Measurements from ENCODE around the gene ADAM19. TPM values are rescaled to one million over a fixed set of nuclear protein-coding genes. Genes with fewer than 3 reads are reported as not detected.
"Not testable (repeated sequence)": the region's sequence is repeated elsewhere in the genome, so short reads cannot be mapped to it uniquely, and the experiment has no call there.

The ADAM19 gene
- total RNA-seq, 2 donors from 2014 or later, result 1.9 to 8.1 TPM

GRCh38 chr5:157444224-157444623 lies 131.4 kb downstream of the ADAM19 start:
- 79% methylated on average over 4 of the region's 4 CpGs for WGBS
- Histone ChIP-seq H3K36me3 (no peaks in the 10 kb centered on the region), H3K4me1 (replicated peaks) (no peaks in the 10 kb centered on the region), H3K9me3 (no peaks in the 10 kb centered on the region), H3K27me3 (replicated peaks; ENCODE audit: insufficient read depth) (no peaks in the 10 kb centered on the region), H3K27ac (no peak overlapping the region), H3K4me3 (no peak overlapping the region)
- intact Hi-C loops (cut with DNase I), result no loop called here
- TF ChIP-seq CTCF (IDR thresholded peaks at IDR 0.05) (no peak), POLR2A (IDR thresholded peaks at IDR 0.05) (no peak), POLR2AphosphoS5 (IDR thresholded peaks at IDR 0.05) (no peak)
- no peak for DNase-seq (ENCODE audit: low spot score)

GRCh38 chr5:157443041-157443549 lies 132.5 kb downstream of the ADAM19 start:
- no peak for DNase-seq (ENCODE audit: low spot score)
- intact Hi-C loops (cut with DNase I), result no loop called here
- 75% methylated on average over 7 of the region's 7 CpGs for WGBS

DNA sequence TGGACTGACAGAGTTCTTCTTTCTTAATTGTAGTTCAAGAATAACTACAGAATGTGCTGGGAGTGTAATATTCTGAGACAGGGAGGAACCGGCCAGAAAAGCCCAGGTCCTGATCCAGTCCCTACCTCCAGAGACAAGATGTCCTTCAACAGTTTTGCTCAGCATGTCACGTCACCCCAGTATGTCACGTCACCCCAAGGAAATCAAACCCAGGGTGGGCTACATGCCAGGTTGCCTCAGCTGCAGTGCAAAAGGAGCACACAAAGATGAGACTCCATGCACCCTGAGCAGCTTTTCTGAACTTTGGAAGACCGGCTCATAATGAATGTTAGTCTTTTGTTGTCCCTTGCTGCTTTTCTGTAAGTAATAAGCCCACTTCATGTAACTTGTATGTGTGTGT lies 141.5 kb downstream of the ADAM19 start:
- intact Hi-C loops (cut with DNase I), result loop anchor here (5.0 kb wide), 1 partner anchor 38 kb away; no protein-coding TSS in a partner anchor
- H3K27ac ChIP-seq, result no peak overlapping the region
- WGBS, result 97% methylated on average over 4 of the region's 4 CpGs

More at GRCh38 chr5:157443041-157443549, 132.5 kb downstream of the ADAM19 start:
- TF ChIP-seq POLR2AphosphoS5 (IDR thresholded peaks at IDR 0.05), result no peak
- TF ChIP-seq POLR2A (IDR thresholded peaks at IDR 0.05), result no peak
- no peak for TF ChIP-seq CTCF (IDR thresholded peaks at IDR 0.05)
- no peak overlapping the region for H3K27ac ChIP-seq
- H3K36me3 ChIP-seq, result no peaks in the 10 kb centered on the region
- no peaks in the 10 kb centered on the region for H3K9me3 ChIP-seq
- no peaks in the 10 kb centered on the region for H3K4me1 ChIP-seq (replicated peaks)
- H3K27me3 ChIP-seq (replicated peaks; ENCODE audit: insufficient read depth), result no peaks in the 10 kb centered on the region
- H3K4me3 ChIP-seq, result no peak overlapping the region

DNA sequence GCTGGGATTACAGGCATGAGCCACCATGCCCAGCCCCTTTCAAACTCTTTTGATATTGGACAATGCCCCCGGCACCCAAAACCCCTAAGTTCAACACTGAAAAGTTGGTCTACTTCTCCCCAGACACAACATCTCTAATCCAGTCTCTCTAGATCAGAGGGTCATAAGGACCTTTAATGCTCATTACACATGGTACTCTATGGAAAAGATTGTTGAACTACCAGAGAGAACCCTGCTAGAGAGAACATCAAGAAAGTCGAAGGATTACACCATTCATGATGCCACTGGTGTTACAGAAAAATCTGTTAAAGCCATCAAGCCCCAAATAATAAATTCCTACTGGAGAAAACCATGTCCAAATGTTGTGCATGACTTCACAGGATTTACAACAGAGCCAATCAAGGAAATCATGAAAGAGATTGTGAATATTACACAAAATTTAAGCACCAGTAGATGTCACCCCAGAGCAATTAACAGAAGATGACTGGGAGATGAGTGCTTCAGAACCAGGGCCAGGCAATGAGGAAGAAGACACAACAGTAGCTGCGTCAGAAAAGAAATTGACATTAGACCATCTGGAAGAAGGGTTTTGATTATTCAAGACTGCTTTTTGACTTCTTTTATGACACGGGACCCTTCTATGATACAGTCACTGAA lies 143.9 kb downstream of the ADAM19 start:
- no peaks in the 10 kb centered on the region for H3K36me3 ChIP-seq
- peak; percentile 33 for DNase-seq (ENCODE audit: low spot score)

More for the DNA sequence above, 141.5 kb downstream of the ADAM19 start:
- TF ChIP-seq POLR2A (IDR thresholded peaks at IDR 0.05) (no peak), POLR2AphosphoS5 (IDR thresholded peaks at IDR 0.05) (no peak), CTCF (IDR thresholded peaks at IDR 0.05) (no peak)
- Histone ChIP-seq H3K9me3 (no peaks in the 10 kb centered on the region), H3K27me3 (replicated peaks; ENCODE audit: insufficient read depth) (no peaks in the 10 kb centered on the region), H3K4me3 (no peak overlapping the region), H3K36me3 (no peaks in the 10 kb centered on the region), H3K4me1 (replicated peaks) (no peaks in the 10 kb centered on the region)
- no peak for DNase-seq (ENCODE audit: low spot score)

DNA sequence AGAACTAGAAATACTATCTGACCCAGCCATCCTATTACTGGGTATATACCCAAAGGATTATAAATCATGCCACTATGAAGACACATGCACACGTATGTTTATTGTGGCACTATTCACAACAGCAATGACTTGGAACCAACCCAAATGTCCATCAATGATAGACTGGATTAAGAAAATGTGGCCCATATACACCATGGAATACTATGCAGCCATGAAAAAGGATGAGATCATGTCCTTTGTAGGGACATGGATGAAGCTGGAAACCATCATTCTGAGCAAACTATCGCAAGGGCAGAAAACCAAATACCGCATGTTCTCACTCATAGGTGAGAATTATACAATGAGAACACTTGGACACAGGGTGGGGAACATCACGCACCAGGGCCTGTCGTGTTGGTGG lies 145.7 kb downstream of the ADAM19 start:
- not testable (repeated sequence) for H3K4me1 ChIP-seq (replicated peaks); DNase-seq (ENCODE audit: low spot score); H3K4me3 ChIP-seq; H3K9me3 ChIP-seq; H3K36me3 ChIP-seq; H3K27me3 ChIP-seq (replicated peaks; ENCODE audit: insufficient read depth); H3K27ac ChIP-seq
- intact Hi-C loops (cut with DNase I), result loop anchor here (5.0 kb wide), 1 partner anchor 42 kb away; no protein-coding TSS in a partner anchor
- WGBS, result 93% methylated on average over 5 of the region's 5 CpGs

More for the DNA sequence above, 143.9 kb downstream of the ADAM19 start:
- 44% methylated on average over 4 of the region's 4 CpGs for WGBS
- intact Hi-C loops (cut with DNase I), result loop anchor here (2.0 to 5.0 kb wide), 2 partner anchors 41 to 287 kb away; no protein-coding TSS in a partner anchor
- Histone ChIP-seq H3K9me3 (no peaks in the 10 kb centered on the region), H3K27ac (no peak overlapping the region), H3K4me3 (no peak overlapping the region), H3K4me1 (replicated peaks) (no peaks in the 10 kb centered on the region), H3K27me3 (replicated peaks; ENCODE audit: insufficient read depth) (no peaks in the 10 kb centered on the region)
- TF ChIP-seq CTCF (IDR thresholded peaks at IDR 0.05) (peak in 3 of 4 experiments; percentile 44 to 70 (median 61)), POLR2A (IDR thresholded peaks at IDR 0.05) (no peak), POLR2AphosphoS5 (IDR thresholded peaks at IDR 0.05) (no peak)

Small RNAs within 50 kb of the gene (small RNA-seq; reads per million reads assigned to genes)
- 0 reads per million in 2 donors for gene RNU6-390P

Other genes starting within 250 kb of the ADAM19 start
- gene NIPAL4, start 115.6 kb downstream of the ADAM19 start, total RNA-seq, result 1 to 10 TPM; 2.7 to 2.8 TPM
- 10 to 100 TPM in 1 of 2 donors, not detected in 1; 14.4 TPM for gene SOX30, start 76.7 kb upstream of the ADAM19 start, total RNA-seq
- gene C5orf52, start 95.8 kb upstream of the ADAM19 start, total RNA-seq, result 1 to 10 TPM in 1 of 2 donors, not detected in 1; 5.9 TPM
- 10 to 100 TPM; 14.1 to 16.9 TPM for gene THG1L, start 155.6 kb upstream of the ADAM19 start, total RNA-seq
- 1 to 10 TPM; 4.1 to 8.1 TPM for gene LSM11, start 167.9 kb upstream of the ADAM19 start, total RNA-seq